HEK293 (cell line): ENCODE data around the gene CCDC187.

Experiments
- CTCF ChIP-seq: fragments of 450-650 bp; formaldehyde crosslinking; IDR thresholded peaks from 2 replicates; pipeline ENCODE4 v1.5.1; 2016; ENCODE audit warnings: missing biosample characterization, missing genetic modification characterization
- HOXC10 ChIP-seq: sonication (generic); formaldehyde crosslinking; IDR thresholded peaks from 2 replicates; pipeline ENCODE4 v1.8.1; 2023; ENCODE audit warnings: mild to moderate bottlenecking, missing genetic modification reagents
- ZNF513 ChIP-seq: fragments of 450-650 bp; IDR thresholded peaks from 2 replicates; pipeline ENCODE4 v1.5.1; 2018; ENCODE audit warnings: missing biosample characterization, missing genetic modification characterization
- ZNF561 ChIP-seq: fragments of 450-650 bp; IDR thresholded peaks from 2 replicates; pipeline ENCODE4 v1.5.1; 2018; ENCODE audit warnings: missing biosample characterization, missing genetic modification characterization, borderline replicate concordance
- ZNF580 ChIP-seq: fragments of 450-650 bp; formaldehyde crosslinking; IDR thresholded peaks from 2 replicates; pipeline ENCODE4 v1.5.1; 2016; ENCODE audit warnings: missing biosample characterization, missing genetic modification characterization

GRCh38 chr9:136274786-136275654 is 28.9 kb downstream of the CCDC187 start:
- TF ChIP-seq HOXC10 (CRISPR knock-in tag): no peak
- TF ChIP-seq ZNF561: no peak
- no peak for TF ChIP-seq CTCF
- no peak for TF ChIP-seq ZNF513 (tag by site-specific recombination)
- TF ChIP-seq ZNF580 (tag by site-specific recombination): no peak
